EL (cell line): ENCODE measurements around the gene KCNMB1.

ENCODE experiments used
- DNase-seq: peaks from one replicate; pipeline ENCODE4 v3.0.0-alpha.2; 2016

Gene KCNMB1

DNA sequence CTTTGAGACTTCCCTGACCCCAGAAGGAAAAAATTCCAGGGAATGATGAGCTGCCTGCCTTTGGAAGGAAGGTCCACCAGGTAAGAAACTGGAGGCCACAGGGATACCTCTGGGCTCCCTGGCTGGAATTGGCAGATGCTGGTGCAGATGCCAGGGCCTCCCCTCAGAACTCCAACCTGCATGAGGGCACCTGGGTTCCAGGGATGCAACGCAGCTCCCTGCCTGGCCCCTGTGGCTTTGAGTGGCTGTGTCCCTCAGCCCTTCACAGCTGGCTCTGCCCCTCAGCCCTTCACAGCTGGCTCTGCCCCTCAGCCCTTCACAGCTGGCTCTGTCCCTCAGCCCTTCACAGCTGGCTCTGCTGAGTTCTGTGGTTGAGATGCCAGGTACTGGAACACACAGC, 13.9 kb downstream of the KCNMB1 start:
- no peak for DNase-seq

DNA sequence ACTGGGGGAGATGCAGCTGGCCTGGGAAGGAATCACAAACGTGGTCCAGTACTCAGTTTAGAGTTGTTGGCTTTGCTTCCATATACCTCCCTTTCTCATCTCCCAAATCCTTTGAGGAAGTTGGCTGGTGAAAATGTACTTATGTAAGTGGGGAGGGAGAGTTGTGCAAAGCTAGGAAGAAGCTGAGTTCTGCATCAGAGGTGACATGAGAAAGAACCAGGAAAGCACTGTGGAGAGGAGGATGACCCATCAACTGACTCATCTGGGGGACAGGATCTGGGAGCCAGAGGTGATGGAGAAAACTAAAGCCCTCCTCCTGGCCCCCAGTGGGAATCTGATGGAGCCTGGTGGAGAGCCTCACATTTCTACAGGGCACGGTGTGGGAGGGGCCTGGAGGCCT, 16.2 kb downstream of the KCNMB1 start:
- DNase-seq, result no peak

DNA sequence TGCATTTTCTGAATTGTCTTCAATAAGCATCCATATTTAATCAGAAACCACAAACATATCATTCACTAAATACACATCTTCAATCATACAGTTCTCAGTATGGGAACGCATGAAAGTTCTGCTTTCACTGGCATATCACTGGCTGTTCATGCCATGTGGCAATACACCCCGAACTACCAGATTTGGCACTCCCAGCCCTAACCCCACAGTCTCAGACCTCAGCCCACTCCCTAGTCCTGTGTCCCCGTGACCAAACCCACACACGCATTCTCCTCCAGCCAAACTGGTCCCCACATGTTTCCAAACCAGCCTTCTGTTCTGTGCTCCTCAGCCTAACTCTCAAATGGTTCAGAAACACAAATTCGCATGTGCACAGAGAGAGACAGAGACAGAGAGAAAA, 20.6 kb downstream of the KCNMB1 start:
- no peak for DNase-seq

DNA sequence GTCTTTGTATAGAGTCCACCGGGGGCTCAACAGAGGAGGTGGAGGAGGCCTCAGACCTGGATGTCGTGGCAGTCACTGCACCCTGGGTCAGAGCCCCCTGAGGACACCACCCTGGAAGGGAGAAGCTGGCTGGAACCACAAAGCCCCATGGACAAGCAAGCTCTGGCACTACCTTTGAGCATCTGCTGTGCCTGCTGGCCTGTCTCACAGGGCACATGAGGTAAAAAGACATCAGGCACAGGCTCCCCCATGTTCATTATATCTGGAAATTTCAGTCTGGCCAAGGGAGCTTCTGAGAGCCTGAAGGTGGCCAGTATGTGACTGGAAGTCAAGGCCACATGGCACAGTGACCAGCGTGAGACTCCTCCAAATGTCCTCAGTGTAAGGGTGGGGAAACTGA, 22.9 kb downstream of the KCNMB1 start:
- DNase-seq, result no peak

DNA sequence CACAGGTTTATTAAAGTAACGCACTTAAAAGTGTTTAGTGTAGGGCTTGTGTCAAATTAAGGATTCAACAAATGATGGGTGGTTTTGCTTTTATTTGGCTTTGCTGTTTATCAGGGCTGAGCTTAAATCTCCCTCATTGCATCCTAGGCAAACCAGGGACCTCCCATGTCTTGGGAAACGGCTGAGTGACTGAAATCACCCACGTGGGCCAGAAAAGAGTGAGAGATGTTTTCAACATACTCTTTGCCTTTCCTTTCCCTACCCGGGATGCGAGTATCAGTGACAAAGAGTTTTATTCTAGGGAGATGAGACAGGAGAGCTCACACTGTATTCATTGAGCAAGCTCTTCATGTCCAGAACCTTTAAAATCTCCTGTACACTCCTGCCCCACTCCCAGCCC, 23.3 kb downstream of the KCNMB1 start:
- no peak for DNase-seq

DNA sequence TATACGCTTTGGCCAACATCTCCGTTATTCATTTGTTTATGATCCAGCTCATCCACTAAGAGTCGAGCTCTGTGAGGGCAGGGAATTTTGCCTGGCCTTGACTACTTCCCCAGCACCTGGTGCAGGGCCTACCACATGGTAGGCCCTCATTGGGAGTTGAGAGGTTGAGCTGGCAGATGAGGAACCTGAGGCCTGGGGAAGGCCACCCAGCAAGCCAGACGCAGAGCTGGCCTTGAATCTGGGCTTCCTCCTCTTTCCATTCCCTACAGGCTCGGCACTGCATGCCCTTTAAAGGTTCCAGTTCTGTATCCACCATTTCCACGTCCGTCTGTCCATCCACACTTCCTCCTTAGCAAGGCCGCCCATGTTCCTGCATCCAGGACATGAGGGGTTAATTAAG, 24.2 kb downstream of the KCNMB1 start:
- no peak for DNase-seq

DNA sequence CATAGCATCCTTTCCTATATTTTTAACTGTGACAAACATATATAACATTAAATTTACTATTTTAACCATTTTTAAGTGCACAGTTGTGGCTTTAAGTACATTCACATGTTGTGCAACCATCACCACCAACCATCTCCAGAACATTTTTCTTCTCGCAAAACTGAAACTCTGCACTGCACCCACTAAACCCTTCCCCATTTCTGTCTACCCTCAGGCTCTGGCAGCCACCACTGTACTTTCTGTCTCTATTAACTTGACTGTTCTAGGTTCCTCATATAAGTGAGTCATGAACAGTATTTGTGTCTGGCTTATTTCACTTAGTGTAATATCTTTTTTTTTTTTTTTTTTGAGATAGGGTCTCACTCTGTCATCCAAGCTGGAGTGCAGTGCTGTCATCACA, 25.5 kb downstream of the KCNMB1 start:
- no peak for DNase-seq

DNA sequence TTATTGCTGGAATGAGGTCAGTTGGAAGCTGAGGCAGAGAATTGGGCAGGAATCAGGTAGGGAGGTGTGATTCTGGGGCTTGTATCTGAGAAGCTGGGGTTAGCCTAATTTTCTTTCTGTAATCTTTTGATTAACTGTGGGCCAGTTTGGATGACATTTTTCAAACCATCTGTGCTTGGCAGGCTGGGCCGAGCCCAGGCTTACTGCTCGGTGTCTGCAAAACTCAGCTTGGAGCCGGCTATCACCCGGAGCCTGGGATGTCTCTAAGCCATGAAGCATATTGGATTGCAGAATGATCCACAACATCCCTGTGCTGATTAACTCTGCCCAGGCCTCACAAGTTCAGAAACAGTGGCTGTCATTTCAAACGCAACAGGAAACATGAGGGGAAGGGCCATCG, 26.5 kb downstream of the KCNMB1 start:
- no peak for DNase-seq

DNA sequence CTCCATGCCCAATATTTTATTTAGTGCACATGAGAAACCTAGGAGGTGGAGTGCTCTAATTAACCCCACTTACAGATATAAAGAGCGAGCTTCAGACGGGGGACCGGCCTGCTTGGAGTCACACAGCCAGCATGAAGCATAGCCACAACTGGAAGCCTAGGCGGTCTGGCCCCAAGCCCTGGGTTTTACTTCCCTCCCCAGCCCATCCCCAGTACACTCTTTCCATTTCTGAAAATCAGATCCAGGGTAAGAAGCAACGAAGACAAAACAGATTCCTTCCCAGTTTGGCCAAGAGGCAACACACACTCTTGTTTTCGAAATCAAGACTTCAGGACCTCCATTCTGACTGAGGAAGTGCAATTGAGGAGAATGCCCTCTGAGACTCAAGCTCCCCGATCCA, 27.1 kb downstream of the KCNMB1 start:
- no peak for DNase-seq

DNA sequence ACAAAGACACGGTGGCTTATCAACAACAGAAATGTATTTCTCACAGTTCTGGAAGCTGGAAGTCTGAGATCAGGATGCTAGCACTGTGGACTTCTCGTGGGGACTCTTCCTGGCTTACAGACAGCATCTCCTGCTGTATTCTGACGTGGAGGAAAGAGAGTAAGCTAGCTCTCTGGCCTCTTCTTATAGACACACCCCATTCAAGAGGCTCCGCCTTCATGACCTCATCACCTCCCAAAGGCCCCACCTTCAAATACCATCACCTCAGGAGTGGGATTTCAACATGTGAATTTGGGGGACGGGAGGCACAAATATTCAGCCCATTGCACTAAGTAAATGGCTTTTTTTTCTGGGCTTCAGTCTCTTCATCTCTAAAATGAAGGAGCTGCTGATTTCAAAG, 27.6 kb downstream of the KCNMB1 start:
- DNase-seq, result no peak

DNA sequence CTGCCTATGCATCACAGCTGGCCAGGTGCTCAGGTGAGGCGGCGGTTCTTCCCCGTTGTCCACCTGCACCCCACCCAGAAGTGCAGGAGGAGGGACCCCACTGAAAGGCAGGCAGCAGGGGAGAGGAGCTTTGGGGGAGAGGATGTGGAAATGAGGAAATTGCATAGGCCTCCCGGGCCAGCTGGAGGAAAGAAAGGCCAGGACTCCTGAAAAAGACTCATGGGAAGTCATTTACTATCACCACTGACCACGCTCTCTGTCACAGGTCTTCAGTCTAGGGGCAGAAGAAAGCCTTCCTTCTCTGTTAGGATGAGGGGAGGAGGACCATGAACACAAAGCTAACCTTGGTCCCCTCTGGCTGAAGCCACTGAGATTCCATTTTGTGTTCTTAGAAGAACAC, 28.1 kb downstream of the KCNMB1 start:
- DNase-seq, result no peak

DNA sequence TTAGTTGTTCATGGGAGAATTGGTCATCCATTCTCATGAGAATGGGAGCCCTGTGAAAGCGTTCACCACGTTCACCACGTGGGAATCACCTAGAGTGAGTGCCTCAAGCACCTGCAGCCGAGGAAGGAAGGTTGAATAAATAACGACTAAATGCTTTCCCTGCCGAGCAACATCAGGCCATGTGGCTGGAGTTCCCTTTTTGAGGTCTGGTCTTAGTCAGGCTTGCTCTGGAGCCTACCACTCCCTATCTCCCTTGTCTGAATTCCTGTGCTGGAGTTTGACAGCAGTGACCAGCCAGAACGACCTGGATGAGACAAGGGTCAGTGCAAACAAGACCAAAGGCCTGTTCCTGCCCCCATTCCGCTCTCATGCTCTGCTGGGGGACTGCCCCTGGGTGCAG, 28.5 kb downstream of the KCNMB1 start:
- no peak for DNase-seq

DNA sequence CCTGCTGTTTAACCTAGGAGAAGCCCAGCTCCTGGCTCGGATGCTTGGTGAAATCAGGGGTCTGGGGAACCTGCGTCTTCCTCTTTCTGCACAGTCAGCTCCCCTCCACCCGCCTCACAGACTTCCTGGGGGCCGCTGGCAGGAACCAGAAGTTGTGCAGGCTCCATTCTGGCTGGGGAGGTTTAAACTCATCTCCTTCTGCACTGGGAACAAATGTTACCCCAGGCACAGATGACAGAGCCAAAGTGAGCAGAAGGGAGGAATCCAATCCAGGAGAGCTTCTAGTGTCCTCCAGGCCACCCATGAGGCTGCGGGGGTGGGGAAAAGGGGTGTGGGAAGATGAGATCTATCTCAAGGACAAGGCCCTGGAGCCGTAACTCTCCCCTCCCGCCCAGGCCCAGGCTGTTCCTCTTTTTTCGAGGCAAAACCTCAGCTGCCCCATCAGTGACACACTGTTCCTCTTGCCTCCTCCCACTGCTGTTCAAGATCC, 31.2 kb downstream of the KCNMB1 start:
- DNase-seq, result no peak

DNA sequence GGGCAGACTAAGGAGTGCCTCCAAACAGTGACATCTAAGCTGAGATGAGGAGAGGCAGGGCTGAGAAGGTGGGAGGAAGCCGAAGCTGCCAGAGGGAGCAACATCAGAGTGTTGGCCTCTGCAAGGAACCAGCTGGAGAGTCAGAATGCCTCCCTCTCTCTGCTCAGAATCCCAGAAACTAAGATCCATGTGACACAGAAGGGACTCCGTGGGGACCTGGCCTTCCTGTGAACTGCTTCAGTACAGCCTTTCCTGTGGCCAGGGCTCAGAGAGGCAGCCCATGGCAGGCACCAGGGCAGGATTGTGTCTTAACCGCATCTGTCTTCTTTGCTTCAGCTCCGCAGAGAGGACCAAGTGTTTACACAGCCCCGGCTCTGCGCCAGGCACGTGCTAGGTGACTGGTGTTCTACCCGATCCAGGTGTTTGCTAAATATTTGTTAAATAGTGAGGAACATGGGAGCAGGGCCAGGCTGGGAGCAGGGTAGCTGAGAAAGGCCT, 33.5 kb downstream of the KCNMB1 start:
- DNase-seq, result no peak

DNA sequence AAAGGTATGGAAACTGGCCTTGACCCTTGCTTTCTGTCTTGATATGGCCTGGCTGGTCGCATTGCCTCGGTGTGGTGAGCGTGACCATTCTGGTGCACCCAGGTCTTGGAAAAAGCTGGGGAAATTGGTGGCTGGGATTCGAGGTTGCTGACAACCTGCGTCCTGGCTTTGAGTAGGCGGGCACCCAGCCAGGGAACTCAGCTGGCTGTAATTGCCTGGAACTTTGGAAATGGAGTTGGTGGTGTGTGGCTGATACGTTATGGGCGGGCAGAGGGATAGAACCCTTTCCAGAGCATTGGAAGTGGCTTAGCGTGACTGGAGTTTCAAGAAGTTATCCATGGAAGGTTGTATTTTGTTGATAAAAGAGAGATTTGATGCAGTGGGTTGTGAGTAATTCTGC, 35.2 kb downstream of the KCNMB1 start:
- DNase-seq, result no peak

DNA sequence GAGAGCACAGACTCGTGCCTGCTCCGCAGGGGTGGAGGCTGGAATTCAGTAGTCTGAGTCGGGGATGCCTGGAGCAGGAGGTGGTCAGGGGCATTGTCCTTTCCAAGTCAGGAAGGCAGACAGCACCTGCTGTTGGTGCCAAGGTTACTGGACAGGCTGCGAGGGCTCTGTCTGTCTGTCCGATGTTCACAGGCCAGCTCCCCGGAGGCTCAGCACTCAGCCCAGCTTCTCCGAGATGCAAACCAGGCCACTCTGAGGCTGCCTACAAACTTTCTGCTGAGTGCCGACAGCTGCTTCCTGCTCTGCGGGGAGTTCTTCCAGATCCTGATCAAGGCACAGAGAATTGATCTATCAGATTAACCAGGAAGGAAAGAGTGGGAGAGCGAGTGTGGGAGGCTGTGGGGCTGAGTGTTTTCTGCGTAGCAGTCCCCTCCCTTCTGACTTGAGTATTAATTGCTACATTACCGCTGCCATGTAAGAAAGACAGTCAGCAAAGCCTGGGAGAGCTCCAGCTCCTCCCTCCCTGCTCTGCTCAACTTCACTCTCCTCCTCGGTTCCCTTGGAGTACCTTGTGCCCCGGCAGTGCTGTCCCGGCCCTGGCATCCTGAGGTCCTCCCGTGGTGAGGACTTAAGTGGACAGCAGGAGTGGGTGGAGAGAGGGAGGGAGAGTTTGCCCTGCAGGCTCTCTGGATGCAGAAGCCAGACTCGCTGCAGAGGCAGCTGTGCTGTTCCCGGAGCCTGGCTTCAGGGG, 36.0 kb downstream of the KCNMB1 start:
- no peak for DNase-seq

DNA sequence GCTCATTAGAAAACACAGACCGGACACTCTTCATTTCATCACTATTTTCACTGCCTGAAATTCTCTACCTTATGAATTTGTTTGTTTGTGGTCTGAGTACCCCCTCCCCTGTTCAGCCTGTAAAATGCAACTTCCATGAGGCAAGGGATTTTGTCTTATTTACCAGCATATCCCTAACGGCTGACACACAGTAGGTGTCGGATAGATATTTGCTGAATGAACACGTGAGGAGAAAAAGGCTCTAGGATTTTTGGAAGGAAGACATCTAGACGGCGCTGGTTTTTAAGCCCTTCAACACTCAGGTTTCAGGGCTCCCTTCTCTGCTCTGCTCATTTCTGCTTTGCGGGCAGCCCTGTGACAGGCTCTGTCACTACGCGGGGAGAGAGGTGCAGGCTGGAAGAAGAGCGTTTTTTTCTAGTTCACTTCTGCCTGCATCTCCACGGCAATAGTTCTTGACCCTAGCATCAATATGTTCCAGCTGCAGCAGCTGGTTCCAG, 41.0 kb downstream of the KCNMB1 start:
- DNase-seq, result no peak

DNA sequence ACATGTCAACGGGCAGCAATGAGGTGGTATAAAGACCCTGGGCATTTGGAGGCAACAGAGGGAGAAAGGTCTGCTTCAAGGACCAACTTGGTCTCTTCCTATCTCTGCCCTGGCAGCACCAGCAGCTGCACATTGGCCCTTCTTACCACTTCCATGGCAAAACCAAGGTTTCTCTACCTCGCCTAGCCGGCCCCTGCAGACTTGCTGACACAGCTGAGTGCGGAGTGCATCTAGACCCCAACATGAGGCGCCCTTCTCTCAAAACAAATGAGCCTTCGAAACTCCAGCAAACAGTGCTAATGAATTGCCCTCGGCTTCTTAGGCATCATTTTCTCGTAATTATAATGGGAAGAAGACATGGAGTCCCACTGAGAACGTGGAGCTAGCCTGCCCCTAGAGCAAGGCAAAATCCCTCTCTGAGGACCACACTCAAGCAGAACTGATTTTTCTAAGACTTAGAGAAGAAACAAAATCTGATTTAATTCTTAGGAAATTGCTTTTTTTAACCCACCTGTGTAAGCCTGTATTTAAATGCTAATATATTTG, 42.1 kb downstream of the KCNMB1 start:
- no peak for DNase-seq

DNA sequence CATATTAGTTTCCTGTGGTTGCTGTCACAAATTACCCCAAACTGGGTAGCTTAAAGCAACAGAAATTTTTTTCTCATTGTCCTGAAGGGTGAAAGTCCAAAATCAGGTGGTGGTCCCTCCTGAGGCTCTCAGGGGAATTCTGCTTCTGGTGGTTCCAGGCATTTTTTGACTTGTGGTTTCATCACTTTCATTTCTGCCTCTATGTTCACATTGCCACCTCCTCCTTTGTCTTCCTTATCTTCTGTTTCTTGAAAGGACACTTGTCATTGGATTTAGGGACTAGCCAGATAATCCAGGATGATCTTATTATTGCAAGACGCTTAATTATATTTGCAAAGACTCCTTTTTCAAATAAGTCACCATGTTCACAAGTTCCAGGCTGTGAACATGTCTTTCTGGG, 43.2 kb downstream of the KCNMB1 start:
- no peak for DNase-seq

DNA sequence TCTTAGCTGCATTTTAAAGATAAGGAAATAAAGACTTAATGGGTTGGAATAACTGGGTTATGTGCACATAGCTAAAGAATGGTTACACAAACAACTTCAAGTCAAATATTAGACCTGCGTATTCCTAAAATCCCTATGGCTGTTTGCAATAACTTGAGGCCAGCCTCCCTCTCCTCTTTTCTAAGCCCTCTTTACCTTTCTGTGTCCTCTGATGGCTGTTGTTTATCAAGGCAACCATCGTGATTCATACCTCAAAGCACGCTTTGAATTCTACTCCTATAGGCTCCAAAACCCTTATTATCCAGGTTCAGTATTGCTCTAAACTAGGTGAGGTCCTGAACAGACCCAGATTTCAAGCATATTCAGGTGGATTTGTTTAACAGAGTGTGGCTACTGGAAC, 46.0 kb downstream of the KCNMB1 start:
- no peak for DNase-seq

DNA sequence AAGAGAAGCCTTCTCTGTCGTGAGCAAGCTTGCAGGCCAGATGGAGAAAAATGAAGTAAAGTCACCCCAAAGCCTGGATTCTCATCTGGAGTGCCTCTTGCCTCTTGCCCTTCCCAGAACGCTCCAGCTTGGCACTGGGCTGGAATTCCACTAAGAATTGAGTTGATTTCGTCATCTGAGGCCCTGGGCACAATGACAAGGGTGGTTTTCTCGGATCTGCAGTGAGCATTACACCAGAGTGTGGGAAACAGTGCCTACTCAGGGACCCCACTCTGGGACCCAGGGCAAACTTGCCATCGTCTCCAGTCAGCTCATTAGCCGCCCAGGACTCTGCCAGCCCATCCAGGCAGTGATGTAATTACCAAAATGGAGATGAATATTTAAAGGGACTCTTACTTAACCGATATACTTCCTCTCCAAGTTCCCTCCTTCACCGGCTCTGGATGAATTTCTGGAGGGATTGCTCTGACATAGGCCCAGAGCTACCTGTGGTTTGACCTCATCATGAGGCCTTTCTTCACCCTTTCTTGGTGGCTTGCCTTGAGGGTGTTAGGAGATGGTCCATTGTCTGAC, 46.9 kb downstream of the KCNMB1 start:
- DNase-seq, result no peak

DNA sequence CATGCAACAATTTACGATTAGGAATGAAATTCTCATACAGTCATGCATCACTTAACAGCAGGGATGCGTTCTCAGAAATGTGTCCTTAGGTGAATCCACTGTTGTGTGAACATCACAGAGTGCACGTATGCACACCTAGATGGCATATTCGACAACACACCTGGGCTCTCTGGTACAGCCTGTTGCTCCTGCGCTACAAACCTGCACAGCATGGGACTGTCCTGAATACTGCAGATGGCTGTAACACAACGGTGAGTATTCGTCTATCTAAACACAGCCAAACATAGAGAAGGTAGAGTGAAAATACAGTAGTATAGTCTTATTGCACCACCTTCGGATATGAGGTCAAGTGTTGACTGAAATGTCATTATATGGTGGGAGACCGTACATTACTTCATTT, 47.6 kb downstream of the KCNMB1 start:
- no peak for DNase-seq

DNA sequence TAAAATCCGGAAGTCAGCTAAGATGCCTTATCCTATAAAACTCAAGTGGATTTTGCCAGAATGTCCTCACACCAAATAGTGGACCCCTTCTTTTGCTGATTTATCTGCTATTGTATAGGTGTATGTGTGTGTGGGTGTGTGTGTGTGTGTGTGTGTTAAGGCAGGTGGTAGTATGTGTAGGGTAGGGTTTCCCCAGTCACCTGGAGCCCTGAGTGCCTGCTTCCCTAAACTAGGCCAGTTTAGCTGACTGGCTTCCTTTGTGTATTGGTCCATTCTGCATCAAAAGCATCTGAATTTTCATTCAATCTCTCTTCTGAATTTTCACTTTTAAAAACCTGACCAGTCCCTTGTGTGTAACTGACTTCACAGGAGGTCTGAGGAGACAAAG, 49.4 kb downstream of the KCNMB1 start:
- DNase-seq, result no peak
